WTC11 (cell line): ENCODE measurements around the gene CD19. TPM values are rescaled to one million over a fixed set of nuclear protein-coding genes. Genes with fewer than 3 reads are reported as not detected.

ENCODE experiments used
- GABPB1 ChIP-seq: sonication (generic); formaldehyde crosslinking; IDR thresholded peaks from 2 replicates; pipeline ENCODE4 v1.8.1; 2023; ENCODE audit warnings: mild to moderate bottlenecking, missing genetic modification reagents
- RELA ChIP-seq: sonication (generic); formaldehyde crosslinking; IDR thresholded peaks from 2 replicates; pipeline ENCODE4 v1.8.1; 2022; ENCODE audit warnings: missing genetic modification reagents, mild to moderate bottlenecking, borderline replicate concordance
- STAT6 ChIP-seq: sonication (generic); formaldehyde crosslinking; conservative IDR thresholded peaks from 2 replicates; pipeline ENCODE4 v1.8.1; 2023; ENCODE audit warnings: mild to moderate bottlenecking, low read depth, missing genetic modification reagents, moderate library complexity
- ZNF425 ChIP-seq: fragments of 250-450 bp; sonication (Bioruptor Pico); conservative IDR thresholded peaks from 2 replicates; pipeline ENCODE4 v1.9.0; 2021; ENCODE audit warnings: mild to moderate bottlenecking
- ZNF512 ChIP-seq: sonication (generic); formaldehyde crosslinking; IDR thresholded peaks from 2 replicates; pipeline ENCODE4 v1.8.1; 2022; ENCODE audit warnings: missing genetic modification reagents, borderline replicate concordance
- ZNF671 ChIP-seq: fragments of 250-450 bp; sonication (Bioruptor Pico); IDR thresholded peaks from 2 replicates; pipeline ENCODE4 v1.8.0; 2021; ENCODE audit warnings: mild to moderate bottlenecking
- total RNA-seq: library from RNA; stranded (reverse); gene quantifications from 3 replicates; pipeline ENCODE4 v1.2.3, GENCODE V29; 2021

The CD19 gene
- total RNA-seq, 1 experiment from 2014 or later: 0.90 TPM

- no peak for TF ChIP-seq ZNF512 (CRISPR knock-in tag)
- no peak for TF ChIP-seq ZNF671 (CRISPR knock-in tag)
- no peak for TF ChIP-seq STAT6 (CRISPR knock-in tag)
- no peak for TF ChIP-seq ZNF425 (CRISPR knock-in tag)
- TF ChIP-seq GABPB1 (CRISPR knock-in tag): no peak
- TF ChIP-seq RELA (CRISPR knock-in tag): no peak
Measured at GRCh38 chr16:28987170-28987853, 55.5 kb downstream of the CD19 start (continued).

Other genes with a start within 250 kb of the CD19 start
- gene EIF3C, start 220.5 kb upstream of the CD19 start, total RNA-seq: 728 to 868 TPM (median 730 TPM) in 3 replicates
- 1.4 to 2.5 TPM (median 1.5 TPM) in 3 replicates for gene NPIPB9, start 180.2 kb upstream of the CD19 start, total RNA-seq
- gene ATXN2L, start 109.0 kb upstream of the CD19 start, total RNA-seq: 210 to 243 TPM (median 225 TPM) in 3 replicates
- 233 to 296 TPM (median 252 TPM) in 3 replicates for gene TUFM, start 85.6 kb upstream of the CD19 start, total RNA-seq
- gene SH2B1, start 68.1 kb upstream of the CD19 start, total RNA-seq: 51.6 to 55.3 TPM (median 53.1 TPM) in 3 replicates
- 4.7 to 6.4 TPM (median 5.6 TPM) in 3 replicates for gene ATP2A1, start 53.5 kb upstream of the CD19 start, total RNA-seq
- 16.5 to 24.0 TPM (median 22.6 TPM) in 3 replicates for gene RABEP2, start 6.7 kb upstream of the CD19 start, total RNA-seq
- gene NFATC2IP, start 19.0 kb downstream of the CD19 start, total RNA-seq: 60.7 to 66.6 TPM (median 64.0 TPM) in 3 replicates
- gene SPNS1, start 42.8 kb downstream of the CD19 start, total RNA-seq: 52.4 to 64.4 TPM (median 54.0 TPM) in 3 replicates
- gene LAT, start 53.1 kb downstream of the CD19 start, total RNA-seq: 2.0 to 5.6 TPM (median 3.5 TPM) in 3 replicates